HEK293T (cell line): ENCODE data around the gene ADCY10.

ENCODE experiments used
- CTCF ChIA-PET: fragments of 350-600 bp; formaldehyde crosslinking; extraction: SDS; loops from one replicate; lab custom pipeline; 2021; ENCODE audit warnings: antibody characterized with exemption, inconsistent platforms; lab: Yijun Ruan, JAX
- POLR2A ChIA-PET: fragments of 350-600 bp; formaldehyde crosslinking; extraction: SDS; loops from one replicate; lab custom pipeline; 2020; ENCODE audit warnings: antibody characterized with exemption, inconsistent platforms; lab: Yijun Ruan, JAX
- DNase-seq: peaks from one replicate; pipeline ENCODE4 v3.0.0; 2012; ENCODE audit warnings: mixed read lengths; ENCODE audit errors: extremely low spot score
- ARNT ChIP-seq: fragments of 450-650 bp; IDR thresholded peaks from 2 replicates; pipeline ENCODE4 v1.6.1; 2017; ENCODE audit warnings: mild to moderate bottlenecking
- BHLHE40 ChIP-seq: fragments of 450-650 bp; IDR thresholded peaks from 2 replicates; pipeline ENCODE4 v1.6.1; 2016; ENCODE audit warnings: mild to moderate bottlenecking, moderate library complexity, borderline replicate concordance
- CTBP1 ChIP-seq: fragments of 450-650 bp; IDR thresholded peaks from 2 replicates; pipeline ENCODE4 v1.6.1; 2016; ENCODE audit warnings: borderline replicate concordance
- ELF4 ChIP-seq: fragments of 450-650 bp; IDR thresholded peaks from 2 replicates; pipeline ENCODE4 v1.6.1; 2017; ENCODE audit warnings: antibody characterized with exemption
- FOXA1 ChIP-seq: fragments of 450-650 bp; IDR thresholded peaks from 2 replicates; pipeline ENCODE4 v1.6.1; 2016; ENCODE audit warnings: mild to moderate bottlenecking
- FOXK2 ChIP-seq: fragments of 450-650 bp; IDR thresholded peaks from 2 replicates; pipeline ENCODE4 v1.6.1; 2016; ENCODE audit warnings: mild to moderate bottlenecking
- FOXM1 ChIP-seq: fragments of 450-650 bp; IDR thresholded peaks from 2 replicates; pipeline ENCODE4 v1.6.1; 2017; ENCODE audit warnings: mild to moderate bottlenecking, borderline replicate concordance
- HDGF ChIP-seq: fragments of 450-650 bp; IDR thresholded peaks from 2 replicates; pipeline ENCODE4 v1.6.1; 2017; ENCODE audit warnings: antibody characterized with exemption, borderline replicate concordance
- L3MBTL2 ChIP-seq: fragments of 450-650 bp; conservative IDR thresholded peaks from 2 replicates; pipeline ENCODE4 v1.6.1; 2016; ENCODE audit warnings: mild to moderate bottlenecking
- LEF1 ChIP-seq: fragments of 450-650 bp; IDR thresholded peaks from 2 replicates; pipeline ENCODE4 v1.6.1; 2017; ENCODE audit warnings: mild to moderate bottlenecking, borderline replicate concordance
- NFRKB ChIP-seq: fragments of 450-650 bp; IDR thresholded peaks from 2 replicates; pipeline ENCODE4 v1.6.1; 2016; ENCODE audit warnings: mild to moderate bottlenecking, moderate library complexity
- SP1 ChIP-seq: fragments of 450-650 bp; IDR thresholded peaks from 2 replicates; pipeline ENCODE4 v1.6.1; 2017
- SUZ12 ChIP-seq: fragments of 450-650 bp; IDR thresholded peaks from 2 replicates; pipeline ENCODE4 v1.6.1; 2016; ENCODE audit warnings: mild to moderate bottlenecking
- TARDBP ChIP-seq: fragments of 450-650 bp; IDR thresholded peaks from 2 replicates; pipeline ENCODE4 v1.6.1; 2016
- ZNF384 ChIP-seq: fragments of 450-650 bp; IDR thresholded peaks from 2 replicates; pipeline ENCODE4 v1.6.1; 2016
- TF ChIP-seq, protein P1 (sequence below): fragments of 450-650 bp; IDR thresholded peaks from 2 replicates; pipeline ENCODE4 v1.6.1; 2016

The ADCY10 gene, protein sequence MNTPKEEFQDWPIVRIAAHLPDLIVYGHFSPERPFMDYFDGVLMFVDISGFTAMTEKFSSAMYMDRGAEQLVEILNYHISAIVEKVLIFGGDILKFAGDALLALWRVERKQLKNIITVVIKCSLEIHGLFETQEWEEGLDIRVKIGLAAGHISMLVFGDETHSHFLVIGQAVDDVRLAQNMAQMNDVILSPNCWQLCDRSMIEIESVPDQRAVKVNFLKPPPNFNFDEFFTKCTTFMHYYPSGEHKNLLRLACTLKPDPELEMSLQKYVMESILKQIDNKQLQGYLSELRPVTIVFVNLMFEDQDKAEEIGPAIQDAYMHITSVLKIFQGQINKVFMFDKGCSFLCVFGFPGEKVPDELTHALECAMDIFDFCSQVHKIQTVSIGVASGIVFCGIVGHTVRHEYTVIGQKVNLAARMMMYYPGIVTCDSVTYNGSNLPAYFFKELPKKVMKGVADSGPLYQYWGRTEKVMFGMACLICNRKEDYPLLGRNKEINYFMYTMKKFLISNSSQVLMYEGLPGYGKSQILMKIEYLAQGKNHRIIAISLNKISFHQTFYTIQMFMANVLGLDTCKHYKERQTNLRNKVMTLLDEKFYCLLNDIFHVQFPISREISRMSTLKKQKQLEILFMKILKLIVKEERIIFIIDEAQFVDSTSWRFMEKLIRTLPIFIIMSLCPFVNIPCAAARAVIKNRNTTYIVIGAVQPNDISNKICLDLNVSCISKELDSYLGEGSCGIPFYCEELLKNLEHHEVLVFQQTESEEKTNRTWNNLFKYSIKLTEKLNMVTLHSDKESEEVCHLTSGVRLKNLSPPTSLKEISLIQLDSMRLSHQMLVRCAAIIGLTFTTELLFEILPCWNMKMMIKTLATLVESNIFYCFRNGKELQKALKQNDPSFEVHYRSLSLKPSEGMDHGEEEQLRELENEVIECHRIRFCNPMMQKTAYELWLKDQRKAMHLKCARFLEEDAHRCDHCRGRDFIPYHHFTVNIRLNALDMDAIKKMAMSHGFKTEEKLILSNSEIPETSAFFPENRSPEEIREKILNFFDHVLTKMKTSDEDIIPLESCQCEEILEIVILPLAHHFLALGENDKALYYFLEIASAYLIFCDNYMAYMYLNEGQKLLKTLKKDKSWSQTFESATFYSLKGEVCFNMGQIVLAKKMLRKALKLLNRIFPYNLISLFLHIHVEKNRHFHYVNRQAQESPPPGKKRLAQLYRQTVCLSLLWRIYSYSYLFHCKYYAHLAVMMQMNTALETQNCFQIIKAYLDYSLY (N-terminal part only)

DNA sequence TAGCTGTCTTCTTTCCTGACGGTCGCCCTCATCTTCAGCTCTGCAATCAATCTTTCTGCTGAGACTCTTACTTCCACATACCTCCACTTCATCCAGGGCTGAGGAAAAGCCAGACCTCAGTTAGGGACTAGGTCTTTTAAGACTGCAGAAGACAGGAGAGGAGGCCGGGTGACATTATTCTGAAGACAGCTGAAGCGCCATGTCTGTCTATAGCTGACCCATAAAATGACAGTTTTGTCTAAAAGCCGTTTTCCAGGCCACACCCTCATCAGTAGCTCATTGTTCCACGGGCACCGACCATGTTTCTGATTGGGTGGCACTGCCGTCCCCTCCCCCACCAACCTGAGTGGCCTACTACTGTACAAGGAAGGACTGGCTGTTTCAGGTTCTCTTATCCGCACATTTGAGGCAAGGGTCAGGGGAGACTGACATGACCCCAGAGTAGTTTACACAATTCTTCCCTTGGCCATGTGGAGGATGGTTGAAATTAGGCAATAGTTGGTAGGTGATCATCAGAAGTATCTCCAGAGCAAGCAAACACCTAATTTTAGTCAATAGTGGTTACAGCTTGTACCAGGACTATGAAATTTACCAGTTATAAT is at the start of gene ADCY10:
Gene ADCY10, minus strand, starts transcription at position 240 of the 602 bp plus-strand sequence. CDS start 8,994 bp downstream, outside the sequence.
- TF ChIP-seq HDGF (no peak), FOXK2 (no peak), L3MBTL2 (no peak), FOXA1 (no peak), CTBP1 (no peak), BHLHE40 (no peak), ZNF384 (no peak), FOXM1 (no peak), TARDBP (no peak), NFRKB (no peak), ELF4 (no peak)
- TF ChIP-seq, protein P1, sequence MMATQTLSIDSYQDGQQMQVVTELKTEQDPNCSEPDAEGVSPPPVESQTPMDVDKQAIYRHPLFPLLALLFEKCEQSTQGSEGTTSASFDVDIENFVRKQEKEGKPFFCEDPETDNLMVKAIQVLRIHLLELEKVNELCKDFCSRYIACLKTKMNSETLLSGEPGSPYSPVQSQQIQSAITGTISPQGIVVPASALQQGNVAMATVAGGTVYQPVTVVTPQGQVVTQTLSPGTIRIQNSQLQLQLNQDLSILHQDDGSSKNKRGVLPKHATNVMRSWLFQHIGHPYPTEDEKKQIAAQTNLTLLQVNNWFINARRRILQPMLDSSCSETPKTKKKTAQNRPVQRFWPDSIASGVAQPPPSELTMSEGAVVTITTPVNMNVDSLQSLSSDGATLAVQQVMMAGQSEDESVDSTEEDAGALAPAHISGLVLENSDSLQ: no peak
- DNase-seq: no peak
- ChIA-PET POLR2A (interaction anchor here (1.5 kb wide), 1 partner anchor 22 kb away, joined by 7 read pairs; the partner anchor contains the start of genes DCAF6 and MPC2), CTCF (no interaction called here)

DNA sequence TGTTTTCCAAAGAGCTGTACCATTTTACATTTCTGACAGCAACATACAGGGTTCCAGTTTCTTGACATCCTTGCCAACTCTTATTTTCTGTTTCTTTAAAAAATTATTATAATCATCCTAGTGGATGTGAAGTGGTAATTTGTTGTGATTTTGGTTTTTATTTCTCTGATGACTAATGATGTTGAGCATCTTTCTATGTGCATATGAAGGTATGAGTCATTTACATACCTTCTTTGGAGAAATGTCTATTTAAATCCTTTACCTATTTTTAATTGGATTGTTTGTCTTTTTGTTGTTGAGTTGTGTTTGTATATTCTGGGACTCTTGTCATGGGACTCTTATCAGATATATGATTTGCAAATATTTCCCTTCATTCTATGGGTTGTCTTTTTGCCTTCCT is 43.8 kb upstream of the ADCY10 start:
- TF ChIP-seq FOXA1: no peak
- TF ChIP-seq, protein P1: no peak
- no peak for TF ChIP-seq SUZ12
- no peak for TF ChIP-seq FOXK2
- no peak for TF ChIP-seq LEF1
- no peak for TF ChIP-seq BHLHE40
- TF ChIP-seq NFRKB: no peak
- no peak for TF ChIP-seq SP1
- no peak for TF ChIP-seq TARDBP
- no peak for TF ChIP-seq ARNT
- TF ChIP-seq FOXM1: no peak
- no peak for TF ChIP-seq CTBP1
- TF ChIP-seq HDGF: no peak
- POLR2A ChIA-PET: no interaction called here
- DNase-seq: no peak
- CTCF ChIA-PET: no interaction called here

DNA sequence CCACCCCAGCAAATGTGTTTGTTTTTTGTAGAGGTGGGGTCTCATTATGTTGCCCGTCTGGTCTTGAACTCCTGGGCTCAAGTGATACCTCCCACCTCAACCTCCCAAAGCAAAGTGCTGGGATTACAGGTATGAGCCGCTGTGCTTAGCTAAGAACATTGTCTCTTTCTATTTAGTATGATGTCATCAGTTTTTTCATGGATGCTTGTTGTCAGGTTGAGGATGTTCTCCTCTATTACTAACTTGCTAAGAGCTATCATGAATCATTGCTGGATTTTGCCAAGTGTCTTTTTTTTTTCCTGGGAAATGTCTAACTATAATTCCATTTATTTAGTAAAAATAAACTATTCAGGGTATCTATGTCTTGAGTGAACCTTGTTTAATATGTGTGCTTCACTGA is 42.0 kb upstream of the ADCY10 start:
- ChIA-PET POLR2A (no interaction called here), CTCF (interaction anchor here (0.6 kb wide), 1 partner anchor 11 kb away, joined by 5 read pairs; no protein-coding TSS in a partner anchor)
- TF ChIP-seq L3MBTL2: no peak
- TF ChIP-seq TARDBP: no peak
- no peak for TF ChIP-seq FOXM1
- no peak for TF ChIP-seq LEF1
- TF ChIP-seq BHLHE40: no peak
- TF ChIP-seq CTBP1: no peak
- TF ChIP-seq, protein P1: no peak
- no peak for TF ChIP-seq SP1
- TF ChIP-seq ZNF384: no peak
- TF ChIP-seq SUZ12: no peak
- TF ChIP-seq HDGF: no peak
- TF ChIP-seq ELF4: no peak
- TF ChIP-seq ARNT: no peak
- no peak for TF ChIP-seq FOXK2
- DNase-seq: no peak

DNA sequence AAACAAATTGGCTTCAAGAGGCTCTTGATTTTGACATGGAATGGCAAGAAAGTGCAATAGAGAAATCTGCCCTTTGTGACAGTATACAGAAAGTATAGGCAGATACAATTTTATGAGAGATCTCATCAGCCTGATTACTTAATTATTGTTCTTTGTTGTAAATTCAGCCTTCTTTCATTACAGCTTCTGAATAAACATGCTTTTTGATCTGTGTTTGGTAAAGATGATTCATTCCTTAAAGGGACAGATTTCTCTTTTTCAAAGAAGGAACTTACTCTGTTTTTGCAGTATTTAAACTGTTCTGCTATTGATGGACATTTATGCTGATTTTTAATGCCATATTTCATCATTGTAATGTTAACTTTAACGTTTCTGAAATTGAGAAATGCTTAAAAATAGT is 36.6 kb upstream of the ADCY10 start:
- no peak for TF ChIP-seq TARDBP
- TF ChIP-seq BHLHE40: no peak
- no peak for TF ChIP-seq NFRKB
- TF ChIP-seq LEF1: no peak
- no peak for TF ChIP-seq L3MBTL2
- no peak for TF ChIP-seq ARNT
- TF ChIP-seq SP1: no peak
- TF ChIP-seq ELF4: no peak
- no peak for TF ChIP-seq CTBP1
- no peak for TF ChIP-seq HDGF
- TF ChIP-seq SUZ12: no peak
- no peak for TF ChIP-seq ZNF384
- DNase-seq: no peak
- POLR2A ChIA-PET: interaction anchor here (2.7 kb wide), 1 partner anchor 14 kb away, joined by 11 read pairs; the partner anchor contains the start of genes DCAF6 and MPC2
- CTCF ChIA-PET: no interaction called here
